ENCODE results near the gene PCGF2.

DNA sequence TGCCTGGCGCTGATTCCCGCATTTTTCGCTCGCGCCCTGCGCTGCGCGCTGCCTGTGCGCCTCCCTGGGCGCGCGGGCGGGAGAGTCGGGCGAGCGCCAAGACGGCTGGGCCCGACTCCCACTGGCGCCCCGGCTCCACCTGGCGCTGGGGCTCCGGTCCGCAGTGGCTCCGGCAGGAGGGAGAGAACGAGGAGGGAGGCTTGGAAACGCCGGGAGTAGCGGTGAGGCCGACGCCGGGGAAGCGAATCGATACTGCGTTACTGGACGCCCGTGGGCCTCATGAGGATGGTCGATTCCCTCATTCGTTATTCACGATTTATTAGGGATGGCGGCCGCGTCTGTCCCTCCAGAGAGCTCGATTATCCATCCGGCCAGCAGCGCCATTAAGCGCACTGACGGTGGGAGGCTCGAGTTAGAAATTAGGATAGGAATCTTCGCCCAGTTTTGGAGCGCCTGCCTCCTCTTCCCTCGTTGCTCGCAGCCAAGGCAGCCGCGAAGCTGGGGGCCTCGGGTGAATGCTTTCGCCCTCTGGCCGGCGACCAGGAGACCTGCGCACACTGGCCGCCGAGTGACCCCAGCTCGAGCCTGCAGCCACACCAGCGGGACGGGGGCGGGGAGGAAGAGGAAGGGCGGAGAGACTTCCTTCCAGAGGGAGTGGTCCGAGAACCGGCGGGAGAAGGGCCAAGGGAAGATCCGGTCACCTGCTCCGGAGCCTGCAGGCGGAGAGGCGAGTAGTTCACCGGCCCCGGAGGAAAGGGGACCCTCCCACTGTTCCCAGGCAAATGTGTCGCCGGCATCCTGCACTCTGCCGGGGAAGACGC, 1.3 kb upstream of the PCGF2 start:
- TF ChIP-seq, protein P1, sequence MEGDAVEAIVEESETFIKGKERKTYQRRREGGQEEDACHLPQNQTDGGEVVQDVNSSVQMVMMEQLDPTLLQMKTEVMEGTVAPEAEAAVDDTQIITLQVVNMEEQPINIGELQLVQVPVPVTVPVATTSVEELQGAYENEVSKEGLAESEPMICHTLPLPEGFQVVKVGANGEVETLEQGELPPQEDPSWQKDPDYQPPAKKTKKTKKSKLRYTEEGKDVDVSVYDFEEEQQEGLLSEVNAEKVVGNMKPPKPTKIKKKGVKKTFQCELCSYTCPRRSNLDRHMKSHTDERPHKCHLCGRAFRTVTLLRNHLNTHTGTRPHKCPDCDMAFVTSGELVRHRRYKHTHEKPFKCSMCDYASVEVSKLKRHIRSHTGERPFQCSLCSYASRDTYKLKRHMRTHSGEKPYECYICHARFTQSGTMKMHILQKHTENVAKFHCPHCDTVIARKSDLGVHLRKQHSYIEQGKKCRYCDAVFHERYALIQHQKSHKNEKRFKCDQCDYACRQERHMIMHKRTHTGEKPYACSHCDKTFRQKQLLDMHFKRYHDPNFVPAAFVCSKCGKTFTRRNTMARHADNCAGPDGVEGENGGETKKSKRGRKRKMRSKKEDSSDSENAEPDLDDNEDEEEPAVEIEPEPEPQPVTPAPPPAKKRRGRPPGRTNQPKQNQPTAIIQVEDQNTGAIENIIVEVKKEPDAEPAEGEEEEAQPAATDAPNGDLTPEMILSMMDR (IDR thresholded peaks at IDR 0.05; ENCODE audit: insufficient read depth, low read length, poor library complexity, severe bottlenecking): no peak
- no peak for TF ChIP-seq EZH2phosphoT487 (conservative IDR thresholded peaks at IDR 0.05; ENCODE audit: low read length)
